HUES6 (cell line): ENCODE data around the gene DESI1.
"Not testable (repeated sequence)": the region's sequence is repeated elsewhere in the genome, so short reads cannot be mapped to it uniquely, and the experiment has no call there.

Source experiments
- H3K27ac ChIP-seq: 2 replicates; pipeline ENCODE4 v1.7.0; 2013; ENCODE audit warnings: low read depth, mild to moderate bottlenecking, low read length, inconsistent platforms
- H3K27me3 ChIP-seq: 2 replicates; pipeline ENCODE4 v1.6.1; 2013; ENCODE audit warnings: low read length; ENCODE audit not compliant: control insufficient read depth, insufficient read depth
- H3K36me3 ChIP-seq: 2 replicates; pipeline ENCODE4 v1.6.1; 2013; ENCODE audit warnings: low read length; ENCODE audit not compliant: control insufficient read depth, insufficient read depth
- H3K4me1 ChIP-seq: 2 replicates; pipeline ENCODE4 v1.6.1; 2013; ENCODE audit warnings: low read length; ENCODE audit not compliant: control insufficient read depth, insufficient read depth
- H3K4me3 ChIP-seq: 2 replicates; pipeline ENCODE4 v1.5.1; 2013; ENCODE audit warnings: low read depth, low read length
- H3K9ac ChIP-seq: one replicate; pipeline ENCODE4 v1.6.1; 2013; ENCODE audit warnings: mild to moderate bottlenecking, low read length
- H3K9me3 ChIP-seq: 2 replicates; pipeline ENCODE4 v1.6.1; 2013; ENCODE audit warnings: low read depth, low read length; ENCODE audit not compliant: control insufficient read depth, insufficient read depth

DESI1 gene

GRCh38 chr22:41572305-41572704, 48.5 kb downstream of the DESI1 start:
- not testable (repeated sequence) for H3K27ac ChIP-seq, H3K4me3 ChIP-seq, H3K36me3 ChIP-seq, H3K27me3 ChIP-seq, H3K9me3 ChIP-seq, H3K9ac ChIP-seq, H3K4me1 ChIP-seq

DNA sequence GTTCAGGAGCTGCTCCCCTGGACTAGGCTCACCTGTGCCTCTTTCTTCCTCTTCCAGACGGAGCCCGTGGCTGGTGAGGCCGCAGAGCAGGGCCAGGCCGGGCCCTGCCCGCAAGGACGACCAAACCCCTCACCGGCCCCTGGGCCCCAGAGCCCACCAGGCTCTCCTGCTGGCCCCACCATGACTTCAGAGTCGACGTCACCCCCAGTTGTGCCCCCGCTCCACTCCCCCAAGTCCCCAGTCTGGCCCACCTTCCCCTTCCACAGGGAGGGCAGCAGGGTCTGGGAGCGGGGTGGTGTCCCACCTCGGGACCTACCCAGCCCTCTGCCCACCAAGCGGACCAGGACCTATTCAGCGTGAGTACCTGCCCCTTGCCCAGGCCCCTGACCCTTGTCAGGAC, 49.1 kb downstream of the DESI1 start:
- H3K9me3 ChIP-seq, result no peaks in the 10 kb centered on the region
- H3K36me3 ChIP-seq, result no peaks in the 10 kb centered on the region
- no peaks in the 10 kb centered on the region for H3K4me1 ChIP-seq
- no peak overlapping the region for H3K4me3 ChIP-seq
- H3K9ac ChIP-seq, result no peak overlapping the region
- H3K27me3 ChIP-seq, result no peaks in the 10 kb centered on the region
- no peak overlapping the region for H3K27ac ChIP-seq

GRCh38 chr22:41570221-41570620, 50.6 kb downstream of the DESI1 start:
- Histone ChIP-seq H3K4me3 (no peak overlapping the region), H3K27me3 (no peaks in the 10 kb centered on the region), H3K4me1 (no peaks in the 10 kb centered on the region; the same call in 1 of the 2 replicates), H3K36me3 (no peaks in the 10 kb centered on the region), H3K9me3 (no peaks in the 10 kb centered on the region), H3K9ac (no peak overlapping the region), H3K27ac (no peak overlapping the region)

- Histone ChIP-seq H3K4me3 (no peak overlapping the region), H3K27me3 (no peaks in the 10 kb centered on the region), H3K9me3 (no peaks in the 10 kb centered on the region), H3K9ac (no peak overlapping the region), H3K36me3 (no peaks in the 10 kb centered on the region), H3K4me1 (no peaks in the 10 kb centered on the region; the same call in 1 of the 2 replicates), H3K27ac (no peak overlapping the region)
Observed at GRCh38 chr22:41568811-41569210, 52.0 kb downstream of the DESI1 start.

GRCh38 chr22:41567512-41567768, 53.4 kb downstream of the DESI1 start:
- Histone ChIP-seq H3K27ac (no peak overlapping the region), H3K9me3 (no peaks in the 10 kb centered on the region), H3K27me3 (no peaks in the 10 kb centered on the region), H3K36me3 (no peaks in the 10 kb centered on the region), H3K9ac (no peak overlapping the region), H3K4me1 (peaks cover 10% of the 10 kb centered on the region; the same call in 1 of the 2 replicates), H3K4me3 (no peak overlapping the region)

- Histone ChIP-seq H3K9me3 (no peaks in the 10 kb centered on the region), H3K27me3 (no peaks in the 10 kb centered on the region), H3K27ac (no peak overlapping the region), H3K36me3 (no peaks in the 10 kb centered on the region), H3K9ac (no peak overlapping the region), H3K4me1 (peaks cover 29% of the 10 kb centered on the region), H3K4me3 (no peak overlapping the region)
Observed at GRCh38 chr22:41565403-41566054, 55.3 kb downstream of the DESI1 start.

DNA sequence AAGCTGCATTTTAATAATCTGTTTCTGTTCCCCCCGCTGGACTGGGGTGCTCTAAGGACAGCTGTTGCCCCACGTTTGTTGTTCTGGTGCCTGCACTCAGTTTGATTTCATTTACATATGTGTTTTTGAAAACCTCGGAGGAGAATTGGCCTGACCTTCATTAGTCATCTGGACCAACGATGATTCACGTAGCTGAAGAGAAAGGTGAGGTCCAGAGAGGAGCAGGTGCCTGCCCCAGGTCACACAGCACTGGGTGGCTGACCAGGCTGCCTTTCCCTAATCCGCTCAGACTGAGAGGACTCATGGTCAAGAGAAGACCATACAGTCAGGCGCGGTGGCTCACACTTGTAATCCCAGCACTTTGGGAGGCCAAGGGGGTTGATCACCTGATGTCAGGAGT, 56.3 kb downstream of the DESI1 start:
- Histone ChIP-seq H3K36me3 (no peaks in the 10 kb centered on the region), H3K9me3 (no peaks in the 10 kb centered on the region), H3K27me3 (no peaks in the 10 kb centered on the region), H3K4me3 (no peak overlapping the region), H3K9ac (no peak overlapping the region), H3K27ac (no peak overlapping the region), H3K4me1 (peaks cover 35% of the 10 kb centered on the region)

GRCh38 chr22:41563051-41563711, 57.7 kb downstream of the DESI1 start:
- Histone ChIP-seq H3K4me3 (no peak overlapping the region; the same call in 1 of the 2 replicates), H3K9ac (peak overlapping the region; percentile 27), H3K9me3 (no peaks in the 10 kb centered on the region), H3K27me3 (no peaks in the 10 kb centered on the region), H3K27ac (no peak overlapping the region), H3K36me3 (no peaks in the 10 kb centered on the region), H3K4me1 (peaks cover 35% of the 10 kb centered on the region)

GRCh38 chr22:41562461-41562860, 58.4 kb downstream of the DESI1 start:
- no peak overlapping the region for H3K27ac ChIP-seq
- H3K9me3 ChIP-seq, result no peaks in the 10 kb centered on the region
- H3K4me1 ChIP-seq, result peaks cover 39% of the 10 kb centered on the region
- no peaks in the 10 kb centered on the region for H3K27me3 ChIP-seq
- no peaks in the 10 kb centered on the region for H3K36me3 ChIP-seq
- H3K4me3 ChIP-seq, result no peak overlapping the region
- H3K9ac ChIP-seq, result peak overlapping the region; percentile 27

- no peaks in the 10 kb centered on the region for H3K9me3 ChIP-seq
- H3K4me1 ChIP-seq, result peaks cover 43% of the 10 kb centered on the region
- peak overlapping the region; percentile 42 for H3K9ac ChIP-seq
- H3K4me3 ChIP-seq, result peak overlapping the region; percentile 40; the same call in 1 of the 2 replicates
- H3K36me3 ChIP-seq, result no peaks in the 10 kb centered on the region
- H3K27ac ChIP-seq, result no peak overlapping the region
- H3K27me3 ChIP-seq, result no peaks in the 10 kb centered on the region
Observed at GRCh38 chr22:41561788-41562187, 59.1 kb downstream of the DESI1 start.

DNA sequence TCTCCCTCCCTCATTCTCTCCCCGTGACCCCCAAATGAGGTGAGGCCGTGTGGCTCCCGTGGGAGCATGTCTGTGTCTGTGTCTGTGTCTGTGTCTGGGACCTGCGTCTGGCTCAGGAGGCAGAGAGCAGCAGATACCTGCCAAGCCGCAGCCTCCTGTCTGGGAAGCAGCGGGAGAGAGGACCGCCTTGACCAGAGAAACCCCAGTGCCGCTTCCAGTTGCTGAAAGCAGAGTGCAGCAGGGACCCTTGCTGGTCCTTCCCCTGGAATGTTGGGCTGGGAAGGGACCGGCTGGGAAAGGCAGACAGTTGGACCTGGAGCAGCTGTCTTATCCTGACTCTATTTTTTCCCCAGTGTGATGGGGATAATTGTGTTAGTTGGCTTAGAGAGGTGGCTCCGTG, 59.5 kb downstream of the DESI1 start:
- peak overlapping the region; percentile 42 for H3K9ac ChIP-seq

More for the DNA sequence above, 59.5 kb downstream of the DESI1 start:
- peaks cover 43% of the 10 kb centered on the region for H3K4me1 ChIP-seq
- no peaks in the 10 kb centered on the region for H3K36me3 ChIP-seq
- H3K4me3 ChIP-seq, result peak overlapping the region; percentile 40
- no peak overlapping the region for H3K27ac ChIP-seq
- no peaks in the 10 kb centered on the region for H3K9me3 ChIP-seq
- H3K27me3 ChIP-seq, result no peaks in the 10 kb centered on the region
